HG03175 (cell line): ENCODE data around the gene KRT33A.
A peak's percentile ranks its signal among the peaks of the same experiment; 100 is the strongest.
"Not testable (repeated sequence)": the region's sequence is repeated elsewhere in the genome, so short reads cannot be mapped to it uniquely, and the experiment has no call there.

Experiments used
- ATAC-seq: cut with Tn5 transposase; IDR thresholded peaks from one replicate; pipeline ENCODE4 v1.9.1; 2021; ENCODE audit warnings: mild to moderate bottlenecking, moderate library complexity; ENCODE audit not compliant: unreplicated experiment

The KRT33A gene

DNA sequence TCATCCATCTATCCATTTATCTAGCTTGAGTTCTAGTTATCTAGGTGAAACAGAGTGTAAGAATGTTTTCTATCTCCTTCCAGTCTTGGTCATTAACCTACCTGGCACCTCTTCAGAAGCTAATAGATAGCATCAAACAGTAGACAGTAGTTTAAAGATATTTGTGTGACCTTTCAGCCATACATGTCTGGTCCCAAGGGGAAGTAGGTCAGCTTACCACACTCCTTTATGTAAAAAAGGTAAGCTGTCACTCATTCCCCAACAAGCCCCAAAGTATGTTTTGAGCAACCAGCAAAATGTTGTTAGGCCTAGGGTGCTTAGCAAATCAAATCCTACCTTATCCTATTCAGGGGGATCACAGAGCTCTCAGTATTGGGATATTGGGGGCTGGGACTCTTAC is 15.4 kb upstream of the KRT33A start:
- ATAC-seq: no peak

DNA sequence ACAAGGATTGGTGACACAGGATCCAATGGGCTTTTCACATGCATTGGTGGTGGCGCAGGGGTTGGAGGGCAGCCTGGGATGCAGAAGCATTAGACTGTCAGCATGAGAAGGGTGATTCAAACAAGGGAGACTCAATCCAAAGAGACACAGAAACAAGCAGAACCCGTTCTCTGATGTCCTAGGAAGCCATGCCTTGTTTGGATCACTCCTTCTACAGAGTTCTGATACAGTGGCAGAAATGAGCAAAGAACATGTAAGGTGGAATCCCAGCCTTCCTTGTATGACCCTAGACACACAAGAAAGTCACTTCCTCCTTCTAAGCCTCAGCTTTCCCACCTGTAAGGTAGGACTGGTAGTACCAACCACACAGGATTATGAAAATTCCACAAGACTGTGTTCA is 13.3 kb upstream of the KRT33A start:
- ATAC-seq: no peak

DNA sequence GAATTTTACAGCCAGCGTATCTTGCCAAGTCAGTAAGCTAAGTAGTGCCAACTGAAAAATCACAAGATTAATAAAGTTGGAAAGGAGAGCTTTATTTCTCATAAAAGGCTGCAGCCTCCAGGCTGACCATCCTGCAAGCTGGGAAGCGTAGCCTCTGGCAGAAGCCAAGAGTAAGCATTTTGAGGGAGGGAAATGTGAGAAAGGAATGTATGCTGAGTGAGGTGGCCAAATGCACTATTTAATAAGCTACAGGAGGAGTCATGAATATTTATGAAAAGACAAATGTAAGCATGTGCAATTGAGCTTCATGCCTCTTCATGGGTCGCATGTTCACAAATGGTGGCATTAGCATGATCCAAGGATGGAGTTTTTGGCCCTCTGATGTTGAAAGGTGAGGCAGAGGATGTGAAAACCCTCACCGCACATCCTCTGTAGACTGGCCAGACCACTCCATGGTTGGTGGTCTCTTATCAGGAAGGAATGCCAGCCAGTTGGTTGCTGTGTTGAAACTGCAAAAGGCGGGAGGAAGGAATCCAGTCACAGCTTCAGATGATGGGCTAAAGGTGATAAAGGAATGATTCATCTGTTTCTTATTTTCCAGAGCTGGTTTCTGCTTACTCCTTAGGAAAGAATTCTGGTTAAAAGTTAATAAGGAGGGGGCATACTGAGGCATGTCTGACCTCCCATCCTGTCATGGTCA is 9.8 kb upstream of the KRT33A start:
- ATAC-seq: no peak

DNA sequence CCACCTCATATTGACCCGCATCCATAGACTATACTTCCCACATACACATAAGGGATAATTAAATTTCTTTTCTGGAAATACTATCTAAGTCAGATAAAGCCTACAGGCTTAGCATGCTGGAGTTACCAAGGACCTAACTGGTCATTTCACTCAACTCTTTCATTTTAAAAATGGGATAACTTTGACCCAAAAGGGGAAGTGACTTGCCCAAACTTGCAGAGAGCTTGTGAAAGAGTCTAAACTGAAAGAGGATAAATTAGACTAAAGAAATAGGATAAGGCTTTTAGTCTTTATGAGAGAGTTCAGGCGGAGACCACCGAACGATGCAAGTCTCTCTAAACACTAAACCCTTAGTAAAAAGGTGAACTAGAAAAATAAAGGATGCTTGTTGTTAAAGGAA is 3.9 kb upstream of the KRT33A start:
- ATAC-seq: no peak

DNA sequence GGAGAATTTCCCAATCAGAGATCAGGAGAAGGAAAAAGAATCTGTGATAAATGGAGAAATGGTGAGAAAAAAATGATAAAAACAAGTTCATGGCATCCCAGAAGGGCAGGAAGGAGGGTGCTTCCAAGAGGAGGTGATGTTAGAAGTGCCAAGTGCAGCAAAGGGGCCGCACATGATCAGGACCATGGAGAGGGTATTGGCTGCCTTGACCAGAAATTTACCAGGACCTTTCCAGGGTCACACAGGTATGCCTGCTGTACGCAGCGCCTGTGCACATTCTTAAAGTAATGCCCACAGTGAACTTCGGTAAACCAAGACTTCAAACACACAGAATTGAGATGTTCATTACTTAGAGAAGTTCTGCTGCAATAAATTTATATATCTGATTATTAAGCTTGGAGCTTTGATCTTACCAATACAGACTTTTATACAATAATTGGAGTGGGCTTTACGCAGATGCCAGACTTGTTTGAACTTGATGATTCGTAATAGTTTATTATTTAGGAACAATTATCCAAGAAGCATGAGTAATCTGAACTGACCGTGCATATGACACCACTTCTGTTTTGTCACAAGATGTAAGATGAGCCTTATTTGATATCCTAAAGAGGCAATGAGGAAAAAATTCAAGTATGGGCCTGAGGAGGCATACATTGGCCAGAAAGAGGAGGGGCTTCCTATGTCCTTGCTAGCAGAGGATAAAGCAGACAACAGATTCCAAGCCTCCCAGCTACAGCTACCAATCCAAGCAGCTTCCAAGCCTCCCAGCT is 2.2 kb upstream of the KRT33A start:
- no peak for ATAC-seq

DNA sequence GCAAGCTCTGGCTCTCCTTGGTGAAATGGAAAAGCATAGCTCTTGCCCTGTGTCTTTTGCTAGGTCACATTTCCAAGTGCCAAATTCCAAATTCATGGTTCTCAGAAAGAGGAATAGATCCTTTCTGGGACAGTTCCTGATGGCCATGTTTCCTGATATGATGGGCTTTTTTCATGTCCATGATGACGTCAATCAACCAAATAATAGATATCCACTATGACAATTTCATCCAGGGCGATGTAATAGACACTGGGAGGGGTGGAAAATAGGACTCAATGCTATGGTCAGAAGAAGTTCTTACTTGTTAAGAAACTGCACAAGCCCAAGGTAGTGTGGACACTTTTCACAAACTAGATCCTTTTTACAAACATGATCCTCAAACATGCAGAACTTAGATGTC is 549 bp upstream of the KRT33A start:
- no peak for ATAC-seq

DNA sequence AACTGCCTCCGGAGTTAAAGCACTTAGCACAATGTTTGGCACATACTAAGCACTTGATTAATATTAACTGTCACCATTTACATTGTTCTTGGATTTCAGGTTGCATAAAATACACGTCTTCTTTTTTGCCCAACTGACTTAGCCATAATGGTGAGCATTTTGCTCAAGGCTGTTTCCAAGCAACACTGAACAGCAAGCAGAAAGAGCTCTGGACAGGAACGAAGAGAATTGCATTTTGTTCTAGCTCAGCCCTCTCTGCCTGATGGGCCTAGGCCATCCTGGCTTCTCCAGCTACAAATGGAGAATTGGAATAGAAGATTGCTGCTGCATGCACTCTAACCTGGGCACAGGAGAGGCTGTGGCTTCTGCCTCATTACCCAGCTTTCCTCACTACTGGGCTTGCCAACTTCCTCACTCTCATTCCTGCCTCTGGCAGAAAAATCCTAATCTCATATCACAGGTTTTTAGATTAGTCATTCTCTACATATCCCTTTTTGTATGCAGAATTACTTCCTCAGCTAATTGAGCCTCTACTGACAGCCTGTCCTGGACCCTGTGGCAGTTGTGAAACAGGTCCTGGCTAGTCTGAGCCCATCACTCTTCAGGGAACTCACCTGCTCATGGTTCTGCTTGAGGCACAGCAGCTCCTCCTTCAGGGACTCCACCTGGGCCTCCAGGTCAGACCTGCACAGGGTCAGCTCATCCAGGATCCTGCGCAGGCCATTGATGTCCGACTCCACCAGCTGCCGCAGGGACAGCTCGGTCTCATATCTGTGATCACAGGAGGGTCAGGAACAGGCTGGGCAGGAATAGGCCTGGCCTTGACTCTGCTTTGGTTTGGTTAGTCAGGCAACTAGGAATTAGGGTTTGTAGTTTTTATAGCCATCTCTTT is 2.5 kb downstream of the KRT33A start:
- ATAC-seq: no peak

DNA sequence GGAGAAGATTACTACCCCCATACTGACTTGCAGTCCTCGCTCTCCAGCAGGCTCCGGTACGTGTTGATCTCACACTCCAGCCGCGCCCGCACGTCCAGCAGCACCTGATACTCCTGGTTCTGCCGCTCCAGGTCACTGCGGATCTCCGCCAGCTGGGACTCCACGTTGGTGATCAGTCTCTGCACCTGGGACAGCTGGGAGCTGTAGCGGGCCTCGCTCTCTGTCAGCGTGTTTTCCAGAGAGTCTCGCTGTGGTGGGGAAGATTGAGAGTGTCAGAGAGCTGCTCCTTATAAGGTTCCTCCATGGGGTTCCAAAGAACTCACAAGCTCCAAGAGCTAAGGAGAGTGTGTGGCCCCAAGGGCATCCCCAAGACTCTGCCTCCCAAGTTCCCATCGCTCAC is 4.2 kb downstream of the KRT33A start:
- not testable (repeated sequence) for ATAC-seq

DNA sequence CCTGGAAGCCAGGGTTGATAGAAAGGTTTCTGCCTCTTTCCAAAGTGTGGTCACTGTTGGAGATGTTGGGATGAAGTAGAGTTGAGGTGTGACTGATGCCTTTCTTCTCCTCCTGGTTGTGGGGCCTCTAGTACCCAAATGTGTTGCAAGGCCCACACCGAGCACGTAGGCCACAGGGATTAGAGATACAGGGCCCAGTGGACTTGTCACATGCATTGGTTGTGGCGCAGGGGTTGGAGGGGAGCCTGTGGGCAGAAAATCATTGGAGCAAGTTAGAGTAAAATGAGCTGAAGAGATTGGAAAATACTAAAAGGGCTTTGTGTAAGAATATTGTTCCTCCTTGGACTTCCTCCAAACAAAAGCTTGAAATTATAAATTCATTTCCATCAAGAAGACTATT is 4.6 kb downstream of the KRT33A start:
- no peak for ATAC-seq

DNA sequence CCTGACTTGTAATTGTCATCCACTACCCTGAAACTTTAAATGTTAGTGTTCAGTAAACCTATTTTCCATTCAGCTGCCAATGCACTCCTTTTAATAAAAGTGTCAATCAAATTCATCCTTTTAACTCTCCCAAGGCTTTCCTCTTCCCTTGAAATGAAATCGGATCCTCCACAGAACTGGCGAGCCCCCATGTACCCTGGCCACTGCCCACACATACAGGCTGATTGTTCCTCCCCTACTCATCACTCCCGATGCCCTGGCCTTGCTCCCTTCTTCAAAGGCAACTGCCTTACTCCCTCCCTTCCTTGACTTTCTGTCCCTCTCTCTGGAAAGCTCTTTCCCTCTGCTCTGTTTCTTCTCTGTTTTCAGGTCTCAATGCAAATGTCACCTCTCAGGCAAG is 7.6 kb downstream of the KRT33A start:
- no peak for ATAC-seq

DNA sequence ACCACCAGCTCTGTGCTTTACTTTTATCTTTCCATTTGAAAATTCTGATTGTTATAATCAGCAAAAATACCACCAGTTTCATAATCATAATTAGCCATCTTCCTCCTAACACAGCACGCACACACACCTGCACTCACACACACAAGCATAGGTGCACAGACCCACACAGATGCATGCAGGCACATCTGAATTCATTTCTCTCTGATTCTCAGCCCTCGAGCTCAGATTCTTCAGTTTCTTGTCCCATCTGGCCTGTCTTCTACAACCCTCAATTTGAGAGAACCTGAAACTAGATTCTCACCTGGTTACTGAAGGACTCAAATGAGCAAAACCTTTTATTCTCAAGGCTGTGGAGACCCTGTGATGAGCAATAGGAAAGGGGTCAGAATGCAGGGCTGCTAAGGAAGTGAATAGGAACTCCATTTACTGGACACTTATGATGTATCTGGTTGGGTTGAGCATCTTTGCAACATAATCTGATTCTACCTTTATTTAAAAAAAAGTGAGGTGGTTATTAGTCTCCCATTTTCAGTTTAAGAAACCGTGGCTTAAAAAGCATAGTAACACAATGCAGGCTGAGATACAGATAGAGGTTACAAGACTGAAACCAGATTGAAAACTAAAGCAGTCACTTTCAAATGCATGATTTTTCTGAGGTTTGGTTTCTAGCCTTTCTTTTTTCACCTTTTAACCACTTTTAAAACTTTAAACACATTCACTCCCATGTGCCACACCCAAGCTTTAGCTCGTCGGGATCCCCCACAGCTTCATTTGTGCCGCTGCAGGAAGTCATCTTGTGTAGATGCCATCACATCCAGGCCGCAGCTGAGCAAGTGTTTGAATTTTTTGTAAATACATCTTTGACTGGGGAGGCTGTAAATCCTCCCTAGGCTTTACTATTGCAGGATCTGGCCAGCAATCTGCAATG is 9.4 kb downstream of the KRT33A start:
- ATAC-seq: peak; percentile 50

DNA sequence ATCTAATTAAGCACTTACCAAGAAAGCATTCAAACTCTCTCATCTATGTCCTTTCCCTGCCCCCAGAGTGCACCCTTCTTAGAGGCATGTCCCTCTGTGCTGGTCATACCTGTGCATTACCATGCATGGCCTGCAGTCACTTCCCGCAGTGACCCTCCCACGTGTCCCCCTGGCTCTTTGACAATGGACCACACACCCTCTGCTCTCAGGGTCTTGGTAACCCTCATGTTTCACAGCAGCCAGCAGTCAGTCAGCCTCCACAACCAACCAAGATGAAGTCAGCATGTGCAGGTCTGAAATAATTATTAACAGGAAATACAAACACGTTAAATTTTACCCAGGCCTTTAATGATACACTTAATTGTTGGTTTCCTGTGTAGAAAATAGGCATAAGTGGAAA is 10.1 kb downstream of the KRT33A start:
- ATAC-seq: peak; percentile 35

DNA sequence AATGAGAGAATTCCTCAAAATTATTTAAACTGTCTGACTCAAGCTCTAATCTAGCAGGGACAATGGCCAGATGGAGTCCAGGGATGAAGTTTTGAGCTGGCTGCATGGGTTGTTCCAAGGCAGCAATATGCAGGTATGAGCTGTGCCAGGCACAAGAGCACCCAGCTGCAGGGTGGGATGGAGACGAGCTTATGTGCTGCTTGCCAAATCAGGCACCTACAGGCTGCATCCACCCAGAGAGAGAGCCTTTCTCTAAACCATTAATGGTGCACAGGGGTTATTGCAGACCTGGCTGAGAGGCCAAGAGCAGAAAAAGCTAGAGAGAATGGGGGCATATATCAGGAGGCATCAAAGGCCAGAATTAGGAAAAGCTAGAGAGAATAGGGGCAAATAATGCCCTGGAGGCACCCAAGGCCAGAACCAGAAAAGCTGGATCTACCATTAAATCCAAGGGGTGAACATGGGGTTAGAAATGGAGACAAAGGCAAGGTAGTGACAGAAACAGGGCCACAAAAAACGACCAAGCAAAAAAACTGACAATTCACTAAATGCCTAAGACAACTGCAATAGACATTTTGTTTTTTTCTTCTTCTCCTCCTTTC is 11.0 kb downstream of the KRT33A start:
- no peak for ATAC-seq

DNA sequence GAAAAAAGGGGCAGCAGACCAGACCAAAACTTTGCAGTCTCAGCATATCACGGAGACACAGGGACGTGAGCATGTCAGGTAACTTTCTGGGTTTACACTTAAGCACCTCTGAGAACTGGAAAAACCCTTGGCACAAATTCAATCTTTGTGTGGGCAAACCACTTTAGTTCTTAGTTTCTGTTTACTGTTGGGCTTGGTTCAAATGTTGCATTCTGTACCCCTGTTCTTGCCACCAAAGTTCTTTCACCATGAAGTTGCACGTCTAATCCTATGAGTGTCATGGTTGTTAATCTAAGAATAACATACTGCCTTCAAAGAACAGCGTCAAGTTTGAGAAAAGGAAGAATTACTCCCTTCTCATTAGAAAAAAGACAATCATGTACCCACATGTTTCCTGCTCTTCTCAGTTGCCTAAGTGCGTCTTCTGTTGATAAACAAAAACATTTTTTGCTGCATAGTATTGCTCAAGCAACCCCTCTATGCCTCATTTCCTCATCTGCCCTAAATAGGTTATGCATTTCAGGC is 11.6 kb downstream of the KRT33A start:
- ATAC-seq: peak; percentile 37

DNA sequence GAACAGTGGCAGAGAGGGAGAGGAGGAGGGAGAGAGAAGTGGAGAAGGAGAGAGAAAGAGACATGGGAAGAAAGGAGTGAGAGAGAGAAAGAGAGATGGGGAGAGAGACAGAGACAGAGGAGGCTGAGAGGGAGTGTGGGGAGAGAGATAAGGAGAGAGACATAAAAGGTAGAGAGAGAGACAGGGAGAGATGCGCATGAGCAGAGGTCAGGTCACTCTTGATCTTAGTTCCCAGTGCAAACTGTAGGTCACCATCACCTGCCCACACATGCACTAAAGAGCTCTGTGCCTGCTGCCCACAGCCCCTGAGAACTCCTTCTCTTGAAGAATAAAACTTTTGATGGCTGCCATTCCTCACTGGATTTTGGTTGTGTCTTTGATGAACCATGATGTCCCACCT is 14.9 kb downstream of the KRT33A start:
- ATAC-seq: no peak

DNA sequence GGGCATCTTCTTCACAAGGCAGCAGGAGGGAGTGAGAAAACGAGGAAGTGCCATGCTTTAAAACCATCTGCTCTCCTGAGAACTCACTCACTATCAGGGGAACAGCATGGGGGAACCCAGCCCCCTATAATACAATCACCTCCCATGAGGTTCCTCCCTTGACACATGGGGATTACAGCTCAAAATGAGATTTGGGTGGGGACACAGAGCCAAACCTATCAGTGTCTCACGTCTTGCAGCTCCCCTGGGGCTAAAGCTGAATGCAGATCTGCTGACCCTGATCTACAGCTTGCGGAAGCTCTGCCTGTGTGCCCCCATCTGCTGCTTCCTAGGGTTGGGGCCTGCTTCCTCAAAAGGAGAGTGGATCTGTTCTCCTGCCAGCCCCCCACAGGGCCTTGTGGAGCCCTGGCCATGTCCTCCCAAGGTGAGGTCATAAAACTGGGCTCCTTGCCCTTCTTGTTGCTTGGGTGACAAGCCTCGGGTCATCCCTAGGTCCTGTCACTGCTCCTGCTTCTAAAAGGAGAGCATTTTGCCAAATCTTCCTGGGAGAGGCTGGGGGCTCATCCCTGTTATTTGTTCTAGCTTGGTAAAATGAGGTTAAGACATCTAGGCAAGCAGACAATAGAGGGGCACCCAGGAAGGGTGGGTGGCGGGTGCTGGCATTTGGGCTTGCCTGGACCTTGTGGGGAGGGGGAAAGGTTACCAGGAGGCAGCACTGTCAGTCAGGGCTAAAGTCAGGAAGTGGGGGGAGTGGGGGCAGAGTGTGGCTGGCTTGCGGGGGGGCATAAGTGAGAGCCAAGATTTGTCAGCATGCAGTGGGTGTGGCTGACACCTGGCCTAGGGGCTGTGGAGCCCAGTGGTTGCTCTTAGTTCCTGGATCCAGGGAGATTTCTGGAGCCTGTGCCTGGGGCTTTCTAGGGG is 16.0 kb downstream of the KRT33A start:
- ATAC-seq: no peak

DNA sequence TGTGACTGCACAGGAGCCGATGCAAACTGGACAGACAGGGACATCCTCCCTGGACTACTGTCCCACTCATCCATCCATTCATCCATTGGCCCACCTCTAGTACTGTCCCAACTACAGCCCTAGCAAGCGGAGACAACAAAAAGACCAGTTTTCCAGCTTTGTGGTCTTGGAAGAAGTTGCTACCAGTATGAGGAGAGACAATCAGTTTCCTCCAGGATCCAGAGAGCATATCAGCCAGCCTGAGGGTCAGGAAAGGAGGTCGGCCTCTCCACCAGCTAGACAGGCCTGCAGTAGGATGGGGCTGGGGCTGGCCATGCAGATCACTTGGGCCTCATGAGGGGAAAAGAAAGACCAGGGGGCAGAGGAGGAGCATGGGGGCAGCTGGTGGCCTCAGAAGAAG is 16.8 kb downstream of the KRT33A start:
- ATAC-seq: no peak

DNA sequence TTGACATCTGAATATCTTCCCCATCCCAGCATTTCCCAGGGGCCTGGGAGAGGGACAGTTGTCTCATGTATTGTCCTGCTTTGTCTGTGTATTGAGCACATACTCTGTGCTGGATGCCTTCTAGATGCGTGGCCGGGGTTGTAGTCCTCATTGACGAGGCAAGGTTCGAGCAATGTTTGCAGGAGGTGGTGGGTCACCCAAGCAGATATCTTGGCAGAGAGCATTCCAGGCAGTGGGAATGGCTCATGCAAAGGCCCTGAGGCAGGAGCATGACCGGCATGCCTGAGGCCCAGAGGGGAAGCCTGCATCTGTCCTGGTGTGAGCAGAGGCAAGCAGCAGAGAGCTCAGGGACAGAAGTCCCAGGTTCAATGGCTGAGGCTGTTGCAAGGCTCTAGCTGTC is 17.5 kb downstream of the KRT33A start:
- no peak for ATAC-seq

DNA sequence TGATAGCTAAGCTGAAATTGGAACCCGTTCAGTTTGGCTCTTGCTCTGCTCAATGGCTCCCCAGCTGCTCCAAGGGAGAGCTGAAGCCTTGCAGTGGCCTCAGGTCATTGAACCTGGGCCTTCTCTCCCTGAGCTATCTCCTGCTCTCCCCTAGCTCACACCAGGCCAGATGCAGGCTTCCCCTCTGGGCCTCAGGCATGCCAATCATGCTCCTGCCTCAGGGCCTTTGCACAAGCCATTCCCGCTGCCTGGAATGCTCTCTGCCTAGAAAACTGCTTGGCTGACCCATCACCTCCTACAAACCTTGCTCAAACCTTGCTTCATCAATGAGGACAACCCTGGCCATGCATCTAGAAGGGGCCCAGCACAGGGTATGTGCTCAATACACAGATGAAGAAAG is 18.4 kb downstream of the KRT33A start:
- ATAC-seq: no peak
